A673 (cell line): ENCODE data around the gene TEX14. TPM values are rescaled to one million over a fixed set of nuclear protein-coding genes. Genes with fewer than 3 reads are reported as not detected.
"Not testable (repeated sequence)": the region's sequence is repeated elsewhere in the genome, so short reads cannot be mapped to it uniquely, and the experiment has no call there.

Experiments
- BruUV-seq: library from RNA; stranded (reverse); fragments of 400-500 nt; replicated peaks from 2 replicates; lab custom pipeline; 2021; lab: Mats Ljungman, UMichigan
- CTCF ChIA-PET: fragments of 300-600 bp; sonication (Branson Sonifier 250); formaldehyde crosslinking; loops from one replicate; lab custom pipeline; 2022; ENCODE audit warnings: antibody characterized with exemption; lab: Charles Lee
- POLR2A ChIA-PET: fragments of 300-600 bp; sonication (Branson Sonifier 250); formaldehyde crosslinking; loops from one replicate; lab custom pipeline; 2022; ENCODE audit warnings: antibody characterized with exemption; ENCODE audit not compliant: low non-redundant PET; lab: Charles Lee
- DNase-seq: peaks from one replicate; pipeline ENCODE4 v3.0.0-alpha.2; 2015; ENCODE audit warnings: low spot score
- H3K27ac ChIP-seq: fragments of 200-600 bp; sonication (generic); 2 replicates; pipeline ENCODE4 v1.5.1; 2016; ENCODE audit warnings: mixed run types, low read depth, mild to moderate bottlenecking, mixed read lengths, antibody characterized with exemption, low read length; ENCODE audit not compliant: poor library complexity, severe bottlenecking
- H3K27me3 ChIP-seq: fragments of 200-600 bp; sonication (generic); replicated peaks from 2 replicates; pipeline ENCODE4 v1.6.1; 2017; ENCODE audit warnings: mixed run types, low read depth, mild to moderate bottlenecking, mixed read lengths, antibody characterized with exemption, low read length; ENCODE audit not compliant: insufficient read depth, poor library complexity
- H3K36me3 ChIP-seq: fragments of 200-600 bp; sonication (generic); 2 replicates; pipeline ENCODE4 v1.6.1; 2016; ENCODE audit warnings: mixed run types, mild to moderate bottlenecking, mixed read lengths, antibody characterized with exemption, low read length; ENCODE audit not compliant: insufficient read depth, poor library complexity, severe bottlenecking
- H3K4me1 ChIP-seq: fragments of 200-600 bp; sonication (generic); 2 replicates; pipeline ENCODE4 v1.6.1; 2017; ENCODE audit warnings: mixed run types, mild to moderate bottlenecking, mixed read lengths, antibody characterized with exemption, low read length; ENCODE audit not compliant: insufficient read depth, poor library complexity, severe bottlenecking
- H3K4me3 ChIP-seq: fragments of 200-600 bp; sonication (generic); 2 replicates; pipeline ENCODE4 v1.5.1; 2016; ENCODE audit warnings: low read depth, mixed run types, mild to moderate bottlenecking, mixed read lengths, low read length; ENCODE audit not compliant: poor library complexity, severe bottlenecking
- H3K9me3 ChIP-seq: fragments of 200-600 bp; sonication (generic); 2 replicates; pipeline ENCODE4 v1.6.1; 2016; ENCODE audit warnings: mixed run types, low read depth, mild to moderate bottlenecking, mixed read lengths, antibody characterized with exemption, low read length; ENCODE audit not compliant: poor library complexity, severe bottlenecking
- CTCF ChIP-seq: fragments of 300-800, 200-600 bp; sonication (generic); conservative IDR thresholded peaks from 2 replicates; pipeline ENCODE4 v1.5.1; 2017; ENCODE audit warnings: low read depth, mild to moderate bottlenecking, antibody characterized with exemption, low read length, moderate library complexity, mixed read lengths
- EZH2 ChIP-seq: fragments of 200-600 bp; sonication (generic); IDR thresholded peaks from 2 replicates; pipeline ENCODE4 v1.6.1; 2017; ENCODE audit warnings: borderline replicate concordance, low read depth, mild to moderate bottlenecking, mixed read lengths, antibody characterized with exemption, low read length; ENCODE audit not compliant: poor library complexity, severe bottlenecking
- intact Hi-C: fragments of 100-400 bp; cut with micrococcal nuclease; formaldehyde crosslinking; loops from one replicate; pipeline ENCODE4 v1.10.0; 2022; ENCODE audit not compliant: unreplicated experiment
- total RNA-seq: library from RNA; stranded (reverse); gene quantifications from 2 replicates; pipeline ENCODE4 v1.2.3, GENCODE V29; 2021

Gene TEX14
- total RNA-seq, 1 experiment from 2014 or later = 0.26 TPM

- ChIA-PET CTCF (no interaction called here), POLR2A (interaction anchor here (0.6 kb wide), 1 partner anchor 16 kb away, joined by 20 read pairs; no protein-coding TSS in a partner anchor)
- Histone ChIP-seq H3K27ac (no peak overlapping the region), H3K4me3 (peak overlapping the region; percentile 60), H3K36me3 (no peaks in the 10 kb centered on the region), H3K27me3 (no peaks in the 10 kb centered on the region), H3K4me1 (peaks cover 6% of the 10 kb centered on the region), H3K9me3 (no peaks in the 10 kb centered on the region)
- no peak for TF ChIP-seq CTCF
- no peak for TF ChIP-seq EZH2
- BruUV-seq = no TSS peak
- no peak for DNase-seq
- intact Hi-C loops = loop anchor here (2.0 to 10.0 kb wide), 2 partner anchors 35 to 179 kb away; partner anchors contain the start of gene MTMR4
These were observed 1.9 kb upstream of the TEX14 start for GRCh38 chr17:58693751-58694150.

- DNase-seq = no peak
- POLR2A ChIA-PET = interaction anchor here (0.6 kb wide), 1 partner anchor 17 kb away, joined by 20 read pairs; no protein-coding TSS in a partner anchor
- CTCF ChIA-PET = no interaction called here
- TF ChIP-seq EZH2 = no peak
- TF ChIP-seq CTCF = no peak
- intact Hi-C loops = loop anchor here (2.0 to 10.0 kb wide), 2 partner anchors 34 to 178 kb away; partner anchors contain the start of gene MTMR4
- H3K27ac ChIP-seq = peak overlapping the region; percentile 87
- H3K4me3 ChIP-seq = peak overlapping the region; percentile 60
- H3K27me3 ChIP-seq = no peaks in the 10 kb centered on the region
- H3K4me1 ChIP-seq = peaks cover 6% of the 10 kb centered on the region
- H3K36me3 ChIP-seq = no peaks in the 10 kb centered on the region
- BruUV-seq = no TSS peak
- H3K9me3 ChIP-seq = no peaks in the 10 kb centered on the region
These were observed 1.4 kb upstream of the TEX14 start for GRCh38 chr17:58693208-58693607.

- Histone ChIP-seq H3K27me3 (no peaks in the 10 kb centered on the region), H3K4me3 (peak within 1 kb of the TSS; percentile 60), H3K4me1 (peaks cover 6% of the 10 kb centered on the region), H3K9me3 (no peaks in the 10 kb centered on the region), H3K27ac (peak within 1 kb of the TSS; percentile 87), H3K36me3 (no peaks in the 10 kb centered on the region)
- intact Hi-C loops = loop anchor here (2.0 to 10.0 kb wide), 2 partner anchors 34 to 178 kb away; partner anchors contain the start of gene MTMR4
- peak; percentile 92 for DNase-seq
- TSS peak; percentile 80 for BruUV-seq
- ChIA-PET POLR2A (no interaction called here), CTCF (no interaction called here)
- TF ChIP-seq EZH2 (no peak), CTCF (no peak)
These were observed 602 bp upstream of the TEX14 start, which contains the start of gene RAD51C for GRCh38 chr17:58692239-58693055. TSS of gene RAD51C (plus strand) at chr17:58692602. CDS start at chr17:58692644, 42 bp downstream.

GRCh38 chr17:58690033-58690432 is 1.8 kb downstream of the TEX14 start:
- H3K4me3 ChIP-seq, BruUV-seq, H3K27me3 ChIP-seq, H3K9me3 ChIP-seq, POLR2A ChIA-PET, H3K4me1 ChIP-seq, CTCF ChIA-PET, H3K27ac ChIP-seq, DNase-seq, H3K36me3 ChIP-seq: not testable (repeated sequence)
- intact Hi-C loops = loop anchor here (10.0 kb wide), 1 partner anchor 175 kb away; the partner anchor contains the start of gene MTMR4
